K562 (cell line): ENCODE measurements around the gene SP4. TPM values are rescaled to one million over a fixed set of nuclear protein-coding genes. Genes with fewer than 3 reads are reported as not detected.

Source experiments
- ARID2 ChIP-seq: fragments of 450-650 bp; IDR thresholded peaks from 2 replicates; pipeline ENCODE4 v1.6.1; 2017; ENCODE audit warnings: antibody characterized with exemption, mild to moderate bottlenecking
- ARID3B ChIP-seq: fragments of 250-450 bp; sonication (Bioruptor Pico); IDR thresholded peaks from 2 replicates; pipeline ENCODE4 v1.4.0; 2020; ENCODE audit warnings: borderline replicate concordance
- BRF1 ChIP-seq: IDR thresholded peaks from 3 replicates; pipeline ENCODE4 v1.6.1; 2011; ENCODE audit warnings: borderline replicate concordance, mild to moderate bottlenecking; ENCODE audit not compliant: insufficient read length; ENCODE audit errors: extremely low read depth
- C11orf30 ChIP-seq: fragments of 450-650 bp; IDR thresholded peaks from 2 replicates; pipeline ENCODE4 v1.6.1; 2016; ENCODE audit warnings: low read depth, mild to moderate bottlenecking
- CBFA2T3 ChIP-seq: fragments of 450-650 bp; IDR thresholded peaks from 2 replicates; pipeline ENCODE4 v1.6.1; 2017
- CCNT2 ChIP-seq: IDR thresholded peaks from 2 replicates; pipeline ENCODE4 v1.6.1; 2011; ENCODE audit warnings: borderline replicate concordance, low read depth, mild to moderate bottlenecking, moderate library complexity, mixed read lengths, low read length; ENCODE audit not compliant: insufficient read length; ENCODE audit errors: extremely low read depth
- CTBP1 ChIP-seq: fragments of 450-650 bp; IDR thresholded peaks from 2 replicates; pipeline ENCODE4 v1.6.1; 2016; ENCODE audit warnings: borderline replicate concordance
- E2F6 ChIP-seq, 2 experiments: IDR thresholded peaks; 2 replicates each; pipeline ENCODE4 v1.6.1; 2011; ENCODE audit warnings: borderline replicate concordance in 1 of 2, control low read depth in 1 of 2, low read depth in 1 of 2, low read length in 1 of 2, mild to moderate bottlenecking in 1 of 2, mixed read lengths in 1 of 2, moderate library complexity in 1 of 2; ENCODE audit not compliant: insufficient read depth in 1 of 2, insufficient read length in 1 of 2, poor library complexity in 1 of 2, severe bottlenecking in 1 of 2; ENCODE audit errors: extremely low read depth in 1 of 2
- ERF ChIP-seq: fragments of 450-650 bp; formaldehyde crosslinking; IDR thresholded peaks from 2 replicates; pipeline ENCODE4 v1.4.0; 2020; ENCODE audit warnings: mild to moderate bottlenecking, mixed read lengths
- ETV6 ChIP-seq, 3 experiments: fragments of 150-350 bp in 1 of 3; sonication (generic) in 1 of 3; formaldehyde crosslinking in 1 of 3; IDR thresholded peaks; 2 replicates each; pipeline versions ENCODE4 v1.6.1 to v1.8.0; 2014 to 2022; ENCODE audit warnings: borderline replicate concordance in 2 of 3, low read depth in 2 of 3, antibody characterized with exemption in 1 of 3, low read length in 1 of 3, mild to moderate bottlenecking in 1 of 3, missing genetic modification reagents in 1 of 3
- FOXA3 ChIP-seq, 2 experiments: fragments of 450-650 bp in 1 of 2; sonication (generic) in 1 of 2; formaldehyde crosslinking; IDR thresholded peaks in 1 of 2; conservative IDR thresholded peaks in 1 of 2; 2 replicates each; pipeline versions ENCODE4 v1.4.0 to v1.8.0; 2020 to 2022; ENCODE audit warnings: mild to moderate bottlenecking in 2 of 2, missing genetic modification reagents in 1 of 2
- FOXJ3 ChIP-seq: sonication (generic); formaldehyde crosslinking; IDR thresholded peaks from 2 replicates; pipeline ENCODE4 v1.4.0; 2020; ENCODE audit warnings: mild to moderate bottlenecking, missing genetic modification reagents
- GTF2F1 ChIP-seq: IDR thresholded peaks from 2 replicates; pipeline ENCODE4 v1.6.1; 2011; ENCODE audit warnings: low read depth, low read length, improper control_type of control experiment
- HMG20A ChIP-seq: fragments of 450-650 bp; formaldehyde crosslinking; conservative IDR thresholded peaks from 2 replicates; pipeline ENCODE4 v1.4.0; 2020; ENCODE audit warnings: mild to moderate bottlenecking, mixed read lengths
- KAT7 ChIP-seq: sonication (generic); formaldehyde crosslinking; IDR thresholded peaks from 2 replicates; pipeline ENCODE4 v1.8.0; 2022; ENCODE audit warnings: missing genetic modification reagents, mild to moderate bottlenecking, borderline replicate concordance
- MTA1 ChIP-seq: fragments of 450-650 bp; IDR thresholded peaks from 2 replicates; pipeline ENCODE4 v1.6.1; 2017; ENCODE audit warnings: borderline replicate concordance
- NUFIP1 ChIP-seq: fragments of 450-650 bp; IDR thresholded peaks from 2 replicates; pipeline ENCODE4 v1.6.1; 2018; ENCODE audit not compliant: partially characterized antibody
- RFX1 ChIP-seq: fragments of 450-650 bp; IDR thresholded peaks from 2 replicates; pipeline ENCODE4 v1.6.1; 2016; ENCODE audit warnings: mild to moderate bottlenecking, moderate library complexity
- SNAPC5 ChIP-seq: fragments of 250-450 bp; sonication (Bioruptor Pico); IDR thresholded peaks from 2 replicates; pipeline ENCODE4 v1.8.0; 2021; ENCODE audit warnings: moderate library complexity, mild to moderate bottlenecking, inconsistent platforms
- STAG1 ChIP-seq: sonication (generic); formaldehyde crosslinking; IDR thresholded peaks from 2 replicates; pipeline ENCODE4 v1.5.0; 2020; ENCODE audit warnings: missing genetic modification reagents, borderline replicate concordance
- TRIM28 ChIP-seq: fragments of 450-650 bp; IDR thresholded peaks from 2 replicates; pipeline ENCODE4 v1.6.1; 2017
- ZBTB1 ChIP-seq: sonication (generic); formaldehyde crosslinking; IDR thresholded peaks from 2 replicates; pipeline ENCODE4 v1.8.1; 2023; ENCODE audit warnings: missing genetic modification reagents, low read depth, mild to moderate bottlenecking, borderline replicate concordance
- ZKSCAN3 ChIP-seq: fragments of 250-450 bp; sonication (Bioruptor Pico); IDR thresholded peaks from 2 replicates; pipeline ENCODE4 v1.4.0; 2020
- ZNF561 ChIP-seq: fragments of 450-650 bp; formaldehyde crosslinking; conservative IDR thresholded peaks from 2 replicates; pipeline ENCODE4 v1.4.0; 2020; ENCODE audit warnings: mild to moderate bottlenecking, moderate library complexity
- ZNF77 ChIP-seq: fragments of 250-450 bp; sonication (Bioruptor Pico); IDR thresholded peaks from 2 replicates; pipeline ENCODE4 v1.5.0; 2020
- polyA plus RNA-seq, 8 experiments: library from polyadenylated mRNA; depleted of rRNA in 4 of 8; stranded (reverse) in 5 of 8; unstranded in 3 of 8; fragments of >200 nt; fragmentation: Nextera tagmentation in 2 of 8; fragmentation: Illumina TruSeq in 1 of 8; extraction: Ambion mirVana in 2 of 8; extraction: Trizol in 1 of 8; gene quantifications; 2 replicates each; pipeline versions ENCODE4 v1.2.1 to v1.2.3, GENCODE V29; 2011 to 2014; ENCODE audit warnings: inconsistent platforms in 1 of 8, missing spikeins in 1 of 8
- total RNA-seq, 7 experiments: library from RNA; depleted of rRNA in 6 of 7; stranded (reverse); fragments of >200 nt in 6 of 7; fragmentation: Illumina TruSeq in 2 of 7; extraction: Trizol in 2 of 7; gene quantifications; 2 replicates each; pipeline versions ENCODE4 v1.2.1 to v1.2.3, GENCODE V29; 2011 to 2021; ENCODE audit warnings: low replicate concordance in 1 of 7

The SP4 gene
- total and polyA plus RNA-seq, 9 of the 15 experiments (the other 6 are each of a cell fraction or from before 2014, with no cell fraction given), result 2.4 to 9.4 (median 4.5) TPM

GRCh38 chr7:21427182-21427870 is 557 bp upstream of the SP4 start (continued):
- TF ChIP-seq E2F6 (IDR thresholded peaks at IDR 0.05; ENCODE audit: borderline replicate concordance in 1 of 2, extremely low read depth in 1 of 2, insufficient read depth in 1 of 2, insufficient read length in 1 of 2, low read depth in 1 of 2, low read length in 1 of 2, poor library complexity in 1 of 2, severe bottlenecking in 1 of 2) (peak; percentile 74 to 92), ETV6 (IDR thresholded peaks at IDR 0.05; ENCODE audit: borderline replicate concordance in 1 of 2, low read depth in 2 of 2, low read length in 1 of 2) (no peak), ETV6 (CRISPR knock-in tag; IDR thresholded peaks at IDR 0.05; ENCODE audit: borderline replicate concordance) (no peak), ZKSCAN3 (CRISPR knock-in tag) (no peak), NUFIP1 (no peak), SNAPC5 (CRISPR knock-in tag) (no peak), STAG1 (CRISPR knock-in tag) (no peak), RFX1 (no peak), MTA1 (no peak), GTF2F1 (no peak), ZNF561 (no peak), FOXA3 (CRISPR knock-in tag; conservative IDR thresholded peaks at IDR 0.05 in 1 of 2, IDR thresholded peaks at IDR 0.05 in 1 of 2) (no peak), ARID3B (CRISPR knock-in tag) (no peak), TRIM28 (no peak), CCNT2 (peak; percentile 90), CBFA2T3 (no peak), ZBTB1 (CRISPR knock-in tag) (no peak), KAT7 (CRISPR knock-in tag) (peak; percentile 22; the same call in 1 of the 2 replicates), FOXJ3 (no peak), HMG20A (CRISPR knock-in tag) (no peak), BRF1 (no peak), CTBP1 (peak; percentile 78), ARID2 (no peak), C11orf30 (no peak), ERF (CRISPR knock-in tag) (no peak; the same call in 1 of the 2 replicates), ZNF77 (CRISPR knock-in tag) (no peak)
